HCT116 (cell line): ENCODE measurements around the gene FAM124B. TPM values are rescaled to one million over a fixed set of nuclear protein-coding genes. Genes with fewer than 3 reads are reported as not detected.

Experiments used
- ATAC-seq: fragments of 200-7000 bp; cut with Tn5 transposase; 2 replicates; pipeline ENCODE4 v1.9.1; 2020; ENCODE audit warnings: mild to moderate bottlenecking, moderate library complexity
- BruUV-seq: library from RNA; stranded (reverse); fragments of 400-500 nt; replicated peaks from 2 replicates; lab custom pipeline; 2021; lab: Mats Ljungman, UMichigan
- CTCF ChIA-PET: fragments of 300-600 bp; sonication (Branson Sonifier 250); formaldehyde crosslinking; loops from one replicate; lab custom pipeline; 2021; ENCODE audit warnings: antibody characterized with exemption; lab: Charles Lee
- POLR2A ChIA-PET: fragments of 300-600, 350-600 bp; sonication (Branson Sonifier 250); formaldehyde crosslinking; loops from one replicate; lab custom pipeline; 2021; ENCODE audit warnings: antibody characterized with exemption; lab: Charles Lee
- RAD21 ChIA-PET, 2 experiments: fragments of 300-600 bp; sonication (Branson Sonifier 250); formaldehyde crosslinking; loops; one replicate each; lab custom pipeline; 2023; ENCODE audit warnings: low total read pairs in 2 of 2; ENCODE audit not compliant: uncharacterized antibody in 2 of 2, unreplicated experiment in 2 of 2, low non-redundant PET in 1 of 2; lab: Charles Lee
- DNase-seq: peaks from one replicate; pipeline ENCODE4 v3.0.0-alpha.2; 2010; ENCODE audit warnings: low read depth, low spot score
- H2AFZ ChIP-seq: fragments of 200-600 bp; shearing (Covaris generic), sonication (generic); 2 replicates; pipeline ENCODE4 v1.6.1; 2017; ENCODE audit warnings: low read depth, mixed run types, mixed read lengths, antibody characterized with exemption, low read length; ENCODE audit not compliant: poor library complexity, severe bottlenecking
- H3K27ac ChIP-seq: 2 replicates; pipeline ENCODE4 v1.5.1; 2012; ENCODE audit warnings: low read depth, low read length
- H3K27me3 ChIP-seq: fragments of 200-600 bp; sonication (generic); 2 replicates; pipeline ENCODE4 v1.6.1; 2016; ENCODE audit warnings: mixed run types, low read length, mixed read lengths; ENCODE audit not compliant: insufficient read depth
- H3K36me3 ChIP-seq, 2 experiments: fragments of 200-500 bp in 1 of 2; fragments of 200-600 bp in 1 of 2; sonication (Bioruptor generic) in 1 of 2; sonication (generic) in 1 of 2; 2 replicates each; pipeline versions ENCODE4 v1.5.1 to v1.6.1; 2014 to 2016; ENCODE audit warnings: low read length in 2 of 2, inconsistent platforms in 1 of 2, mixed read lengths in 1 of 2, mixed run types in 1 of 2; ENCODE audit not compliant: insufficient read depth in 2 of 2, control insufficient read depth in 1 of 2
- H3K4me1 ChIP-seq, 2 experiments: fragments of 200-600 bp in 1 of 2; sonication (generic) in 1 of 2; 2 replicates each; pipeline versions ENCODE4 v1.5.1 to v1.6.1; 2012 to 2017; ENCODE audit warnings: low read length in 2 of 2, inconsistent platforms in 1 of 2, mild to moderate bottlenecking in 1 of 2, mixed read lengths in 1 of 2, mixed run types in 1 of 2, moderate library complexity in 1 of 2; ENCODE audit not compliant: insufficient read depth in 2 of 2, control insufficient read depth in 1 of 2
- H3K4me2 ChIP-seq: fragments of 200-600 bp; sonication (generic); 2 replicates; pipeline ENCODE4 v1.6.1; 2017; ENCODE audit warnings: mixed run types, low read length, mixed read lengths
- H3K4me3 ChIP-seq, 2 experiments: fragments of 200-600 bp in 1 of 2; sonication (generic) in 1 of 2; replicated peaks in 1 of 2; 2 replicates each; pipeline ENCODE4 v1.5.1; 2011 to 2016; ENCODE audit warnings: low read length in 2 of 2, control low read depth in 1 of 2, low read depth in 1 of 2, mild to moderate bottlenecking in 1 of 2, mixed read lengths in 1 of 2, mixed run types in 1 of 2
- H3K79me2 ChIP-seq: fragments of 200-600 bp; sonication (generic); 2 replicates; pipeline ENCODE4 v1.6.1; 2017; ENCODE audit warnings: mild to moderate bottlenecking, mixed run types, low read length, moderate library complexity, mixed read lengths; ENCODE audit not compliant: insufficient read depth
- H3K9ac ChIP-seq: fragments of 200-600 bp; sonication (generic); 2 replicates; pipeline ENCODE4 v1.6.1; 2016; ENCODE audit warnings: low read length, mixed read lengths
- H3K9me2 ChIP-seq: fragments of 200-600 bp; sonication (generic), shearing (Covaris generic); 2 replicates; pipeline ENCODE4 v1.6.1; 2017; ENCODE audit warnings: mixed run types, mild to moderate bottlenecking, moderate library complexity; ENCODE audit not compliant: insufficient read depth
- H3K9me3 ChIP-seq, 2 experiments: fragments of 200-500 bp in 1 of 2; fragments of 200-600 bp in 1 of 2; sonication (Bioruptor generic) in 1 of 2; sonication (generic) in 1 of 2; 2 replicates each; pipeline ENCODE4 v1.6.1; 2014 to 2017; ENCODE audit warnings: low read length in 2 of 2, mixed read lengths in 2 of 2, inconsistent platforms in 1 of 2, low read depth in 1 of 2, mild to moderate bottlenecking in 1 of 2, mixed run types in 1 of 2, moderate library complexity in 1 of 2; ENCODE audit not compliant: control insufficient read depth in 1 of 2, insufficient read depth in 1 of 2
- H4K20me1 ChIP-seq: fragments of 200-600 bp; sonication (generic), shearing (Covaris generic); 2 replicates; pipeline ENCODE4 v1.6.1; 2017; ENCODE audit warnings: mixed run types, mild to moderate bottlenecking, moderate library complexity; ENCODE audit not compliant: insufficient read depth
- CBX3 ChIP-seq: IDR thresholded peaks from 2 replicates; pipeline ENCODE4 v1.6.1; 2012; ENCODE audit warnings: low read depth
- EZH2 ChIP-seq: fragments of 200-600 bp; sonication (generic); IDR thresholded peaks from 2 replicates; pipeline ENCODE4 v1.6.1; 2017; ENCODE audit warnings: antibody characterized with exemption, mixed run types
- EZH2phosphoT487 ChIP-seq: fragments of 200-600 bp; IDR thresholded peaks from 2 replicates; pipeline ENCODE4 v1.6.1; 2018; ENCODE audit warnings: antibody characterized with exemption, borderline replicate concordance
- JUND ChIP-seq: IDR thresholded peaks from 2 replicates; pipeline ENCODE4 v1.6.1; 2012
- REST ChIP-seq: IDR thresholded peaks from 2 replicates; pipeline ENCODE4 v1.6.1; 2012; ENCODE audit warnings: low read depth
- SIN3A ChIP-seq: IDR thresholded peaks from 2 replicates; pipeline ENCODE4 v1.6.1; 2012; ENCODE audit warnings: low read depth
- SP1 ChIP-seq: IDR thresholded peaks from 2 replicates; pipeline ENCODE4 v1.6.1; 2012; ENCODE audit warnings: low read depth
- TCF7L2 ChIP-seq: IDR thresholded peaks from 2 replicates; pipeline ENCODE4 v1.7.0; 2011; ENCODE audit warnings: borderline replicate concordance, inconsistent platforms; ENCODE audit not compliant: insufficient read depth, insufficient read length; ENCODE audit errors: extremely low read depth
- ZBTB33 ChIP-seq: IDR thresholded peaks from 2 replicates; pipeline ENCODE4 v1.6.1; 2011; ENCODE audit warnings: mild to moderate bottlenecking, low read length, moderate library complexity; ENCODE audit not compliant: insufficient replicate concordance; ENCODE audit errors: extremely low read depth
- ZNF274 ChIP-seq: fragments of 200-500 bp; sonication (Bioruptor generic); IDR thresholded peaks from 2 replicates; pipeline ENCODE4 v1.6.1; 2014; ENCODE audit warnings: mild to moderate bottlenecking, low read depth, low read length, inconsistent platforms
- intact Hi-C: fragments of 100-400 bp; cut with micrococcal nuclease; formaldehyde crosslinking; loops from 2 replicates; pipeline ENCODE4 v1.10.0; 2022
- total RNA-seq: library from RNA; stranded (reverse); gene quantifications from one replicate; pipeline ENCODE4 v1.2.1, GENCODE V29; 2021; ENCODE audit not compliant: unreplicated experiment

FAM124B gene
- total RNA-seq, 1 experiment from 2014 or later = not detected

- no peak for DNase-seq
- H3K36me3 ChIP-seq = no peaks in the 10 kb centered on the region
- no peaks in the 10 kb centered on the region for H4K20me1 ChIP-seq
- CTCF ChIA-PET = no interaction called here
- no peaks in the 10 kb centered on the region for H3K79me2 ChIP-seq
- intact Hi-C loops = no loop called here
- H3K27me3 ChIP-seq = no peaks in the 10 kb centered on the region
- no peak overlapping the region for H3K9ac ChIP-seq
- ATAC-seq = no peak
- H3K4me3 ChIP-seq = no peak overlapping the region
- no peaks in the 10 kb centered on the region for H3K9me3 ChIP-seq
- TF ChIP-seq EZH2 (no peak), EZH2phosphoT487 (no peak), TCF7L2 (no peak), JUND (no peak), REST (no peak), CBX3 (no peak), SP1 (no peak), SIN3A (no peak), ZNF274 (no peak), ZBTB33 (no peak)
- TF ChIP-seq, all 23 proteins: peak for 0
- ChIA-PET RAD21 (interaction anchor here in 1 of 2 experiments (0.6 kb wide), 1 partner anchor 600 kb away, joined by 3 read pairs; no protein-coding TSS in a partner anchor), POLR2A (no interaction called here)
- H3K4me1 ChIP-seq = no peaks in the 10 kb centered on the region
- BruUV-seq = no TSS peak
- no peak overlapping the region for H3K27ac ChIP-seq
- no peak overlapping the region for H3K4me2 ChIP-seq
- H3K9me2 ChIP-seq = no peaks in the 10 kb centered on the region
- no peak overlapping the region for H2AFZ ChIP-seq
Observed at GRCh38 chr2:224392545-224392944, 9.4 kb downstream of the FAM124B start.
